HG03432 (cell line): ENCODE measurements around the gene SYT15B.
"Not testable (repeated sequence)": the region's sequence is repeated elsewhere in the genome, so short reads cannot be mapped to it uniquely, and the experiment has no call there.

Experiments used
- ATAC-seq: cut with Tn5 transposase; IDR thresholded peaks from one replicate; pipeline ENCODE4 v1.9.1; 2021; ENCODE audit warnings: mild to moderate bottlenecking, moderate library complexity; ENCODE audit not compliant: unreplicated experiment

Gene SYT15B

GRCh38 chr10:47730911-47731310 is 32.5 kb downstream of the SYT15B start:
- not testable (repeated sequence) for ATAC-seq

- ATAC-seq, result not testable (repeated sequence)
These were observed 37.7 kb downstream of the SYT15B start for GRCh38 chr10:47725740-47726139.

- ATAC-seq, result not testable (repeated sequence)
These were observed 38.3 kb downstream of the SYT15B start for GRCh38 chr10:47725047-47725446.

- not testable (repeated sequence) for ATAC-seq
These were observed 39.3 kb downstream of the SYT15B start for GRCh38 chr10:47724119-47724518.

GRCh38 chr10:47723362-47723761 is 40.0 kb downstream of the SYT15B start:
- not testable (repeated sequence) for ATAC-seq

- ATAC-seq, result not testable (repeated sequence)
These were observed 46.2 kb downstream of the SYT15B start for GRCh38 chr10:47717011-47717769.
